Hepatocyte (in vitro differentiated cells): ENCODE measurements around the gene LNPEP.

Experiments used
- EZH2 ChIP-seq: fragments of 200-600 bp; sonication (generic); IDR thresholded peaks from 2 replicates; pipeline ENCODE4 v1.6.1; 2016; ENCODE audit warnings: antibody characterized with exemption, mild to moderate bottlenecking, borderline replicate concordance
- EZH2phosphoT487 ChIP-seq: fragments of 200-600 bp; sonication (generic); IDR thresholded peaks from one replicate; pipeline ENCODE4 v1.6.1; 2018; ENCODE audit warnings: antibody characterized with exemption, mild to moderate bottlenecking, low read depth, moderate library complexity; ENCODE audit not compliant: unreplicated experiment, severe bottlenecking
- TF ChIP-seq, protein P1 (sequence below): fragments of 200-600 bp; sonication (generic); IDR thresholded peaks from 2 replicates; pipeline ENCODE4 v1.5.1; 2016; ENCODE audit warnings: antibody characterized with exemption, mild to moderate bottlenecking; ENCODE audit not compliant: poor library complexity

DNA sequence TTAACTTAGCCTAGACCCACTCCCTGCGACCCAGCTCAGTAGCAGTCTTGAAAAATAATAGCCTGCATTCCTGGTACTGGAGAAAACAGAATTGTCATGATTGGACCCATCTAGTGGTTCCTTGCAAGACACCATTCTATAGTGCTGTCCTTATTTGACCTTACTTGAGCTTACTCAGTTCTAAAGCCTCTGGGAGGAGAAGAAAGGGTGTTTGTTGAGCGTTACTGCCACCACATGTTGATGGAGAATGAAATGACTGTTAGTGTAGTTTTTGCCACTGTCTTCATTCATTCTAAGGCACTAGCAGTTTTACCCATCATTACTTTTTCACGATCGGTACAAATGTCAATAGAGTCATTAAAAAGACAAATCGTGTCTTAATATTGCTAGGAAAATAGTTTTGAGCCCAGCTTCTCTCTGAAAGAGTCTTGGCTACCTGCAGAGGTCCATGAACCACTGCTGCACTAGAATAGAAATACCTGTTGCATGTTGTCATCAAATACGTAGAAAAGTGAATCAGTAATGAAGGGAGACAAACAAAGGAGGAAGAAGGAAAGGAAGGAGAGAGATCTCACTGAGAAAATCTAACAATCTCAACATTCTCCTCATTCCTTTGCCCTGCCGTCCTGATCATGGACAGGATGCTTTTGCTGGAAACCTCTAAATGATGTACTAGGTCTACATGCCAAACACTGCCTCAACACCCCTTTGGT lies 110.5 kb downstream of the LNPEP start:
- TF ChIP-seq, protein P1, sequence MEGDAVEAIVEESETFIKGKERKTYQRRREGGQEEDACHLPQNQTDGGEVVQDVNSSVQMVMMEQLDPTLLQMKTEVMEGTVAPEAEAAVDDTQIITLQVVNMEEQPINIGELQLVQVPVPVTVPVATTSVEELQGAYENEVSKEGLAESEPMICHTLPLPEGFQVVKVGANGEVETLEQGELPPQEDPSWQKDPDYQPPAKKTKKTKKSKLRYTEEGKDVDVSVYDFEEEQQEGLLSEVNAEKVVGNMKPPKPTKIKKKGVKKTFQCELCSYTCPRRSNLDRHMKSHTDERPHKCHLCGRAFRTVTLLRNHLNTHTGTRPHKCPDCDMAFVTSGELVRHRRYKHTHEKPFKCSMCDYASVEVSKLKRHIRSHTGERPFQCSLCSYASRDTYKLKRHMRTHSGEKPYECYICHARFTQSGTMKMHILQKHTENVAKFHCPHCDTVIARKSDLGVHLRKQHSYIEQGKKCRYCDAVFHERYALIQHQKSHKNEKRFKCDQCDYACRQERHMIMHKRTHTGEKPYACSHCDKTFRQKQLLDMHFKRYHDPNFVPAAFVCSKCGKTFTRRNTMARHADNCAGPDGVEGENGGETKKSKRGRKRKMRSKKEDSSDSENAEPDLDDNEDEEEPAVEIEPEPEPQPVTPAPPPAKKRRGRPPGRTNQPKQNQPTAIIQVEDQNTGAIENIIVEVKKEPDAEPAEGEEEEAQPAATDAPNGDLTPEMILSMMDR: no peak
- TF ChIP-seq EZH2phosphoT487: no peak
- TF ChIP-seq EZH2: no peak
